Type B pancreatic cell (in vitro differentiated cells): ENCODE data around the gene SPRN. TPM values are rescaled to one million over a fixed set of nuclear protein-coding genes. Genes with fewer than 3 reads are reported as not detected.

Source experiments
- DNase-seq: peaks from one replicate; pipeline ENCODE4 v3.0.0; 2021; ENCODE audit warnings: mixed read lengths; ENCODE audit not compliant: unreplicated experiment; ENCODE audit errors: extremely low spot score
- H3K27ac Mint-ChIP-seq: 2 replicates; pipeline ENCODE4 v1.8.0; 2021; ENCODE audit warnings: mild to moderate bottlenecking, mixed read lengths
- H3K27me3 Mint-ChIP-seq: 2 replicates; pipeline ENCODE4 v1.8.0; 2021; ENCODE audit warnings: mixed read lengths
- H3K36me3 Mint-ChIP-seq: 2 replicates; pipeline ENCODE4 v1.8.0; 2021; ENCODE audit warnings: mixed read lengths
- H3K4me1 Mint-ChIP-seq: one replicate; pipeline ENCODE4 v1.8.0; 2021; ENCODE audit warnings: mixed read lengths; ENCODE audit not compliant: unreplicated experiment
- H3K4me3 Mint-ChIP-seq: 2 replicates; pipeline ENCODE4 v1.8.0; 2021; ENCODE audit warnings: mild to moderate bottlenecking, mixed read lengths
- H3K9me3 Mint-ChIP-seq: 2 replicates; pipeline ENCODE4 v1.8.0; 2021; ENCODE audit warnings: mixed read lengths
- CTCF ChIP-seq: fragments of 200-600 bp; sonication (generic); conservative IDR thresholded peaks from 2 replicates; pipeline ENCODE4 v1.5.0; 2021; ENCODE audit warnings: antibody characterized with exemption, mild to moderate bottlenecking
- total RNA-seq: library from RNA; stranded (reverse); gene quantifications from 2 replicates; pipeline ENCODE4 v1.2.1, GENCODE V29; 2021; ENCODE audit warnings: low replicate concordance

SPRN gene
- total RNA-seq, 1 donor from 2014 or later = 0.56 TPM

DNA sequence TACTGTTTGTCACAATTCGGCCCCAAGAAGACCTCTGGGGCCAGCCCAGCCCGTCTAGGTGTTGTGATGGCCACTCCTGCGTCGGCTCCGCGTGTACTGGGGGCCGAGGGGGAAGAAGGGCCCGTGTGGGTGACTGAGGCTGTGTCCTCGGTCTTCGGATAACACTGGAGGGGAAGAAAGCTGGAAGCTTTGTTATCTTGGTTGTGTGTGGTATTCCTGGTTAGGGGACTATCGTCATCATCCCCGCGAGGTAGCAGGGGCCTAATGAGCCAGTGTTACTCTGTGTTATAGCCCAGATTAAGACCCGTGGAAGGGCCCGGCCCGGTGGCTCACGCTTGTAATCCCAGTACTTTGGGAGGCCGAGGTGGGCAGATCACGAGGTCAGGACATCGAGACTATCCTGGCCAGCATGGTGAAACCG is 29.6 kb downstream of the SPRN start:
- Mint-ChIP-seq H3K9me3 (no peaks in the 10 kb centered on the region), H3K27ac (peak overlapping the region; percentile 96), H3K27me3 (no peaks in the 10 kb centered on the region), H3K36me3 (peaks cover 8% of the 10 kb centered on the region), H3K4me3 (peak overlapping the region; percentile 98), H3K4me1 (peaks cover 9% of the 10 kb centered on the region)
- DNase-seq = no peak
- no peak for TF ChIP-seq CTCF

DNA sequence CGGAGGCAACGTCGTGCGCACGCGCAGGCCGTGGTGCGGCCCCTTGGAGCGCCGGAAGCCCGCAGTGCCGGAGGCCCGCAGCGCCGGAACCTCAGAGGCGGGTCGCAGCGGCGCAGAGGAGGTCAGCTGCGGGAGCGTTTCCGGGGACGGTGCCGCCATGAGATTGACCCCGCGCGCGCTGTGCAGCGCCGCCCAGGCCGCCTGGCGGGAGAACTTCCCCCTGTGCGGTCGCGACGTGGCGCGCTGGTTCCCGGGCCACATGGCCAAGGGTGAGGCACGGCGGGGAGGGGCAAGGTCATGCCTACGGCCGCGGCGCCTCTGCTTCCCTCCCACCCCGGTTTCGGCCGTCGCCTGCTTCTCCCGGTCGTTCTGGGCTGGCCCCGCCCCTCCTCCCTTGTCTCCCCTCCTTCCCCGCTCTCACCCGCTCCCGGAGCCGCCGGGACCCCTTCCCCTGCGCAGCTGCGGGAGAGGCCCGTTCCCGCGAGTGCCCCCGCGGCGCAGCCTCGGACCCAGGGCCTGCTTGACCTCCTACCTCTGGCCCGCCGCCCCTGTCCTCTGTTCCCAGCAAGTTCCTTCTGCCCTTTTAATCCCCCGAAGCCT is 30.3 kb downstream of the SPRN start, which contains the start of gene MTG1:
TSS of gene MTG1 (plus strand) at position 94 of the 600 bp plus-strand sequence. CDS start at position 158, 64 bp downstream.
- peaks cover 8% of the 10 kb centered on the region for H3K36me3 Mint-ChIP-seq
- no peaks in the 10 kb centered on the region for H3K9me3 Mint-ChIP-seq
- no peaks in the 10 kb centered on the region for H3K27me3 Mint-ChIP-seq
- DNase-seq = peak; percentile 97
- H3K4me3 Mint-ChIP-seq = peak within 1 kb of the TSS; percentile 98
- peak within 1 kb of the TSS; percentile 96 for H3K27ac Mint-ChIP-seq
- peak; percentile 38 for TF ChIP-seq CTCF
- H3K4me1 Mint-ChIP-seq = peaks cover 9% of the 10 kb centered on the region

GRCh38 chr10:133393401-133394063 is 30.9 kb downstream of the SPRN start:
- peaks cover 8% of the 10 kb centered on the region for H3K36me3 Mint-ChIP-seq
- H3K9me3 Mint-ChIP-seq = no peaks in the 10 kb centered on the region
- no peak for TF ChIP-seq CTCF
- no peaks in the 10 kb centered on the region for H3K27me3 Mint-ChIP-seq
- H3K4me1 Mint-ChIP-seq = peaks cover 9% of the 10 kb centered on the region
- H3K27ac Mint-ChIP-seq = peak overlapping the region; percentile 73
- peak overlapping the region; percentile 98 for H3K4me3 Mint-ChIP-seq
- DNase-seq = no peak

- H3K36me3 Mint-ChIP-seq = peaks cover 3% of the 10 kb centered on the region
- no peak for TF ChIP-seq CTCF
- no peak for DNase-seq
- no peak overlapping the region for H3K27ac Mint-ChIP-seq
- H3K27me3 Mint-ChIP-seq = no peaks in the 10 kb centered on the region
- peaks cover 9% of the 10 kb centered on the region for H3K4me1 Mint-ChIP-seq
- no peak overlapping the region for H3K4me3 Mint-ChIP-seq
- H3K9me3 Mint-ChIP-seq = no peaks in the 10 kb centered on the region
These were observed 32.5 kb downstream of the SPRN start for GRCh38 chr10:133391761-133392518.

GRCh38 chr10:133391249-133391635 is 33.2 kb downstream of the SPRN start:
- no peak for DNase-seq
- Mint-ChIP-seq H3K4me1 (peaks cover 9% of the 10 kb centered on the region), H3K9me3 (no peaks in the 10 kb centered on the region), H3K36me3 (peaks cover 5% of the 10 kb centered on the region), H3K27me3 (no peaks in the 10 kb centered on the region), H3K4me3 (no peak overlapping the region), H3K27ac (no peak overlapping the region)
- TF ChIP-seq CTCF = no peak
